Cardiac fibroblast (primary cell): ENCODE data around the gene INPP5A.
A peak's percentile ranks its signal among the peaks of the same experiment; 100 is the strongest.

ENCODE experiments used
- DNase-seq, 2 donors: peaks; one replicate each; pipeline versions ENCODE4 v3.0.0 to v3.0.0-alpha.2; 2010; ENCODE audit warnings: low read depth in 2 of 2
- H3K4me3 ChIP-seq, 2 donors: replicated peaks in 1 of 2; 1 replicate in 1 of 2; 2 replicates in 1 of 2; pipeline ENCODE4 v1.5.1; 2011; ENCODE audit warnings: low read depth in 2 of 2, low read length in 2 of 2, mild to moderate bottlenecking in 2 of 2, moderate library complexity in 1 of 2
- TF ChIP-seq, protein P1 (sequence below): IDR thresholded peaks from one replicate; pipeline ENCODE4 v1.5.1; 2011; ENCODE audit warnings: low read depth, mild to moderate bottlenecking, low read length, inconsistent platforms

The INPP5A gene

DNA sequence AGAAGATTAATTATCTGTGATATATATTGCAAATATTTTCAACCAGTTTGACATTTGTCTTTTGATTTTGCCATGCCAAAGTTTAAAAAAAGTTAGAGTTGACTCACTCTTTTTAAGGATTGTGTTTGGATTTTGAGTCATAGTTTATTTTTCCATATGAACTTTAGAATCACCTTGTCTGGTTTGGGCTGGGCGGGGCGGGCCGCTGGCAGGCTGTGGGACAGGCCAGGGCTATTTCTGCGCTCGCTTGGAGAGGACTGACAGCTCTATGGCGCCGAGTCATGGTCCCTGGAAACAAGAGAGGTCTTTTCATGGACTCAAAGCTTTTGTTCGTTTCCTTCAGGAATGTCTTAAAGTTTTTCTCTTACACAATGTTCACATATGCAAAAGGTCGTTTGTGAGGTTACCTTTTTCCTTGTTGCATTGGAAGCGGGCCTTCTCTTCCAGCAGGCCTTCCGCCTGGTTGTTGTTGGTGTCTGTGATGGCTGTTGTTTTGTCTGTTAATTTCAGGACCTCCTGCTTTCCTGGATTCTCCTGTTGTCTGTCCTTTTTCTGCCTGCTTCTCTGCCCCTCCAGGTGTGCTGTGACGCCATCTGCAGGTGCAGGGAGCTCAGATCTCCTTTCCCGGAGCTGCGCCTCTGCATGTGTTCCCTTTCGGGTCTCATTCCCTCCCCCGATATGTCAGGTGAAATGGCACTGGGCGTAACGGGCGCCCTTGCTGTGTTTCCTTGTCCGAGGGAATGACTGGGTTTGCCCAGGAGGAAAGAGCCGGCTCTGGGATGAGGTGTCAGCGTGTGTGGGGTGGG lies 53.8 kb downstream of the INPP5A start:
- TF ChIP-seq, protein P1, sequence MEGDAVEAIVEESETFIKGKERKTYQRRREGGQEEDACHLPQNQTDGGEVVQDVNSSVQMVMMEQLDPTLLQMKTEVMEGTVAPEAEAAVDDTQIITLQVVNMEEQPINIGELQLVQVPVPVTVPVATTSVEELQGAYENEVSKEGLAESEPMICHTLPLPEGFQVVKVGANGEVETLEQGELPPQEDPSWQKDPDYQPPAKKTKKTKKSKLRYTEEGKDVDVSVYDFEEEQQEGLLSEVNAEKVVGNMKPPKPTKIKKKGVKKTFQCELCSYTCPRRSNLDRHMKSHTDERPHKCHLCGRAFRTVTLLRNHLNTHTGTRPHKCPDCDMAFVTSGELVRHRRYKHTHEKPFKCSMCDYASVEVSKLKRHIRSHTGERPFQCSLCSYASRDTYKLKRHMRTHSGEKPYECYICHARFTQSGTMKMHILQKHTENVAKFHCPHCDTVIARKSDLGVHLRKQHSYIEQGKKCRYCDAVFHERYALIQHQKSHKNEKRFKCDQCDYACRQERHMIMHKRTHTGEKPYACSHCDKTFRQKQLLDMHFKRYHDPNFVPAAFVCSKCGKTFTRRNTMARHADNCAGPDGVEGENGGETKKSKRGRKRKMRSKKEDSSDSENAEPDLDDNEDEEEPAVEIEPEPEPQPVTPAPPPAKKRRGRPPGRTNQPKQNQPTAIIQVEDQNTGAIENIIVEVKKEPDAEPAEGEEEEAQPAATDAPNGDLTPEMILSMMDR: no peak
- peak; percentile 68 to 80 for DNase-seq
- H3K4me3 ChIP-seq: no peak overlapping the region

DNA sequence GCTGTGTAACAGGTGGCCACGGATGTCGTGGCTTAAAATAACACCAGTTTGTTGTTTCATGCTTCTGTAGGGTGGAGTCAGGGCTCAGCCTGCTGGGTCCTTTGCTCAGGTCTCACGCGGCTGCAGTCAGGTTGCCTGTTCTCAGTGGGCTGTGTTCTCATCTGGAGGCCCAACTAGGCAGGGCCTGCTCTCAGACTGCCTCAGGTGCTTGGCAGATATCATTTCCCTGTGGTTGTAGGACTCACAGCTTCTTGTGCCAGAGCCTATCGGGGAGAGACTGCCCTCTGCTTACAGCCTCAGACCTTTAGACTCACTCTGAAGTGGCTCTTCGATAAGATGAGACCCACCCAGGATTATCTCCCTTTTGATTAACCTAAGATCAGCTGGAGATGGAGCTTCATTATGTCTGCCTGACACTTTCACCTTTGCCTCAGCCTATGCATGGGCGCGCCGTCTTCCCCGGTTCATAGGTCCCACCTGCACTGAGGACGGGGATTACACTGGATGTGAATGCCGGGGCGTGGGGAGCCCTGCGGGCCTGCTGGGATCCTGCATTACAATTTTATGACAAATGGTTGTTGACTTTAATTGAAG lies 55.3 kb downstream of the INPP5A start:
- DNase-seq: no peak
- no peak overlapping the region for H3K4me3 ChIP-seq
- TF ChIP-seq, protein P1: no peak

DNA sequence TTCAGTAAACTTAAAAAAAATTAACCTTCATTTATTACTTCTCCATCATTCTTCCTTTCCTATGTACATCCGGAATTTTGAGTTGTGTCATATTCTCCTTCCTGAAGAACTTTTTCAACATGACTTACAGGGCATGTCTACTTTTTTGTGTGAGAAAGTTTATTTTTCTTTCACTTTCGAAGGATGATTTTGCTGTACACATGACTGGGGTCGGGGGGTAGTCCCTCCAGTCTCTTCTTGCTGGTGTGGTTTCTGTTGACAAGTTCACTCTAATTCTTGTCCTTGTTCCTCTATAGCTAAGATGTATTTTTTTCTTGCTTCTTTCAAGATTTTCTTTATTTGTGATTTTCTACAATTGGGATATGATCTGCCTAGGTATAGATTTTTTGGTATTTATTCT lies 55.8 kb downstream of the INPP5A start:
- no peak overlapping the region for H3K4me3 ChIP-seq
- TF ChIP-seq, protein P1: no peak
- peak in 1 of 2 donors; percentile 9 for DNase-seq

DNA sequence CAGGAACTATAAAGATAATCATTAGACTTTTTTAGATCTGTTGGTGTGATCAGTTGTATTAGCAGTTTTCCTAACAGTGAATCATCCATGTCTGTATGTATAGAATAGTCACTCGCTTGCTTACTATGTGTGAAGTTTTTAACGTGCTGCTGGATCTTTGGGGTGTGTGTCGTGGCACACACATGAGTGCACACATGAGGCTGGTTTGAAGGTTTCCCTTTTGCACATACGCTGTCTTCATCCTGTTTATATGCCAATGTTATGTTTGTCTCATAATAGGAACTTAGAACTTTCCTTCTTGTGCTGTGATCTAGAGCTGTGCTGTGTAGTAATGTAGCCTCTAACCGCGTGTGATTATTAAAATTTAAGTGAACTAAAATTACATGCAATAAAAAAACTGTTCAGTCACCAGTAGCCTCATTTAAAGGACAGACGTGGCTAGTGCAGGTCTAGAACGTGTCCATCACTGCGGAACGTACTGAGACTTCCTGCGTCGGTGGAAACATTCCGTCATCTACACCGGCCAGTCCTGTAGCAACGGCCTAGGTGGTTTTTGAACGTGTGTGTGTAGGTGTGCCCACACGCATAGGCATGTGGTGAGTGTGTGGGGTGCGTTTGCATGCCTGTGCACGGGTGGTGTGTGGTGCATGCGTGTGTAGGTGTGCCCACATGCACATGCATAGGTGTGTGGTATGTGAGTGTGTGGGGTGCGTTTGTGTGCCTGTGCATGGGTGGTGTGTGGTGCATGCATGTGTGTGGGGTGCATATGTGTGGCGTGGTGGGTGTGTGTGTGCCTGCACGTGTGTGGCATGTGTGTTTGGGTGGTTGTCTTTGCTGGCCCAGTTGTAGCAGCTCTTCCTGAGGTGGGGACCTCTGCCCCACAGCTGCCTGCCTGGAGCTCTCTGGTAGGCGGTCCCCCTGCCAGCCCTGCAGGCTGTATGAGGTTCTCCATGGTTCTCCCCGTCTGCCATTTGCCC lies 56.6 kb downstream of the INPP5A start:
- H3K4me3 ChIP-seq: no peak overlapping the region
- TF ChIP-seq, protein P1: no peak
- no peak for DNase-seq

DNA sequence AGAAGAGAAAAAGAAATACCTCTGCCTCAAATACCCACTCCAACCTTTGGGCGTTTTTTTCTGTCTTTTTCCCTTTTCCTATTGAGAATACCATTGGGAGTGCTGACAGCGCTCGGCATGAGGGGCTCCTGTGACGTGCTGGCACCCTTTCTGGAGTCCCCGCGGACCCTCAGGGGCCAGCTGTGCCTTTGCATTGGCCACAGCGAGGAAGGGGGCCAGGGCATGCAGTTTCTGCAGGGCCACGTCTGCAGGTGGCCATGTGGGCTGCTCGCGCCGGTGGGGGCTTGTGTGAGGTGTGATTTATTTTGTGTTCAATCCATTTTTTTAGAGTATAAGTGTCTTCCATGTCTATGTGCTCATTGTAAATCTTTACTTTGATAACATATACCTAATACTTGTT lies 57.4 kb downstream of the INPP5A start:
- DNase-seq: no peak
- no peak overlapping the region for H3K4me3 ChIP-seq
- TF ChIP-seq, protein P1: no peak

DNA sequence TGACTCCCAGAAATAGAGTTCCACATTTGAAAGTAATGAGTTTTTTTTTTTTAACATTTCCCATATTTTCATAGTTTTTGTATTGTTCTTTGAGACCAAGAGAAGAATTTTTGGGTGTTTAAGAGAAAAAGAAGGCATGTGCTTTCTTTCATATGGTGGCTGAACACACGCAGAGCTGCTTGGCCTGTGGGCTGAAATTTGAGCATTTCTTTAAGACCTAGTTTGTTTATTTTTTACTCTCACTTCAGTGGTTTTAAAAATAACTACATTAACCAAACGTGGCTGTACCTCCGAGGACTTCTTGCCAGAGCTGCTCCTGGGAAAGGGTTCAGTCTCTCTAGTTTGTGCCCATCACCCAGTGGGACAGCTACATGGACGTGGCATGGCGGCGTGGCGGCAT lies 58.3 kb downstream of the INPP5A start:
- no peak for DNase-seq
- TF ChIP-seq, protein P1: no peak
- H3K4me3 ChIP-seq: no peak overlapping the region
